Stimulated activated CD4-positive, alpha-beta T cell treated with anti-CD3 and anti-CD28 coated beads, Interleukin-15, amount 100 ng/mL, for 48 hours (primary cell): ENCODE results near the gene RAP1GAP2.
"Not testable (repeated sequence)": the region's sequence is repeated elsewhere in the genome, so short reads cannot be mapped to it uniquely, and the experiment has no call there.

ENCODE experiments used
- DNase-seq, 2 donors: peaks; one replicate each; pipeline ENCODE4 v3.0.0-alpha.2; 2020; ENCODE audit warnings: low read depth in 2 of 2

The RAP1GAP2 gene

GRCh38 chr17:3025421-3026124 lies 229.3 kb downstream of the RAP1GAP2 start:
- DNase-seq, result no peak

DNA sequence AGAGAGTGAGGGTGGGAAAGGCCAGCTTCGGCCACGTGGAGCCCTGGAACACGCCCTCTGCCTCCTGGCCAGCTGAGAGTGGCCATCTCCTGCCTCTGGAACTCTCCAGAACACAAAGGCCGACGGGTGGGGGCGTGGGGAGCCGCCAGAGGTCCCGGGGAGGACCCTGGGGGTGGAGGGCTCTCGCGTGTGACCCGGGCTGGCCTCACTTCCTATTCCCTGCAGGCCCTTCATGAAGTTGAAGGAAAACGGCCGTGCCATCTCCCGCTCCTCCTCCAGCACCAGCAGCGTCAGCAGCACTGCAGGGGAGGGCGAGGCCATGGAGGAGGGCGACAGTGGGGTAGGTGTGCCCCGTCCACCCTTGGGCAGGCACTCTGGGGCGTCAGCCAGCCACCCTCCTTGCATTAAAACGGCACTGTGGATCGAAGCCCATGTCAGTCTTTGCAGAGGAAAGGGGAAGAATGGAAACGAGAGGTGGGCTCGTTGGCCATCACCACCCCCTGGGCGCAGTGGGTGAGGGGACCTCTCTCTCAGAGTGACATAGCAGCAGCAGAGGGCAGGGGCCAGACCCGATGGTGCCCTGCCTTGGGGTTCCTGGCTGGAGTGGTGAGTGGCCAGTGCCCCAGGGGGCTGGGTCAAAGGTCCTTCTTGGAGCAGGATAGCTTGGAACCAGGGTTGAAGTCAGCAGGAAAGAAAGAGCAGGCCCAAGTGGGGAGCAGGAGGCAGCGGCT lies 230.1 kb downstream of the RAP1GAP2 start:
- DNase-seq, result no peak

DNA sequence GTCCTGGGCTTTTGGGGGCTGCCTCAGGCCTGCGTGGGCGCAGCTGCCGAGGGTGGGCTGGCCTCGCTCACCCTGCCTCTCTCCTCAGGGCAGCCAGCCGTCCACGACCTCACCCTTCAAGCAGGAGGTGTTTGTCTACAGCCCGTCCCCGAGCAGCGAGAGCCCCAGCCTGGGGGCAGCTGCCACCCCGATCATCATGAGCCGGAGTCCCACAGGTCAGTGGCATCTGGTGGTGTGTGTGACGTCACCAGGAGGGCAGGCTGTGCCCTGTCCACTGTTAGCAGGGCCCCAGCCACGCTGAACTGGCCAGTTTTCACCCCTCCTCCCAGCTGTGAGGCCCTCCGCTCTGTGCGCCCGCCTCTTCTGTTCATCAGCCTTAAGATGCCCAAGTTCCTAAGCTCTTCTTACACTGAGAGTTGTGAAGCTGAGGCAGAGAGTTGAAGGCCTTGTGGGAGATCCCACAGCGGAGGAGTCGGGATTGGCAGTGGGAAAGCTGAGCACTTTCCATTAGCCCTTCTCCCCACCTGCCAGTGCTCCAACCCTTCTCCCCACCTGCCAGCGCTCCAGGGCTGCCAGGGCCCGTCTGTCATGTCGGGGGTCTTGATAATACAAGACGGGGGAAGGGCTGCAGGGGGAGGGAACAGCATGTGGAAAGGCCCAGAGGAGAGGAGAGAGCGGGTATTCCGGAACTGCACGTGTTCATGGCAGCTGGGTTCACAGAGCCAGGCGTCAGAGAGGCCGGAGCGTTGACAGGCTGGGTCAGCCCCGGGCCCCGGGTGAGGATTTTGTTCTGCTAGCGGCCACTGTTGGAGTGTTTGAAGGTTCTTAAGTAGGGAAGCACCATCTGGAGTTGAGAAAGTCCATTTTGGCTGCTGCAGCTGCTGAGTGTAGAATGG lies 230.9 kb downstream of the RAP1GAP2 start:
- DNase-seq, result no peak

GRCh38 chr17:3027786-3028532 lies 231.7 kb downstream of the RAP1GAP2 start:
- no peak for DNase-seq

DNA sequence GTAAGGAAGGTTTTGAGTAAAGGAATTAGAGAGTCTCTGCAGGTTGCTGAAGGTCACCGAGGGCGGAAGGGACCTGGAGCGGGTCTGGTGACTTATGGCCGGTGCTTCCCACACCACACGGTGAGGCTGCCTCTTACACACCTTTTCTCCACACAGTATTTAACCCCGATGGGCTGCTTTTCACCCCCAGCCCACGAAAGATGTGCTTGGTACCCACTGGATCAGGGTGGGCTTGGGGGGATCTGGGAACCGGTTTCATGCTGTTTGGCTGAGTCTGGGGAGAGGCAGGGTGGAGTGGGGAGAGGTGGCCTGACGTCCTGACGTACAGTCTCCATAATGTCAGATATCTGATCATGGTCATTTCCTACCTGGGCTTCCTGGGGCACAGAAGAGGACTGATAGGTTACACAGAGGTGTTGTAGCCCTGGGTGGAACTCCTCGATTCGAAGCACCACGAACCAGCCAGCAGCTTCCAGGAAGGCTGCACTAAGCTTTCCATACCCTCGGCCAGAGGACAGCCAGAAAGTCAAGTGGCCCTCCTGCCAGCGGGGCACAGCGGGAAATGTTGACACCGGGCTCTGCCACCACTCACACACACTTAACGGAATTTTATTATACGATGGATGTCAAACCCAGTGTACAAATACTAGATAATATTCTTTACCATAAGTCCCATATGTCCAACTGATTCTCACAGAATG lies 233.1 kb downstream of the RAP1GAP2 start:
- DNase-seq, result no peak

- DNase-seq, result no peak
These were observed 233.9 kb downstream of the RAP1GAP2 start for GRCh38 chr17:3030096-3030495.

DNA sequence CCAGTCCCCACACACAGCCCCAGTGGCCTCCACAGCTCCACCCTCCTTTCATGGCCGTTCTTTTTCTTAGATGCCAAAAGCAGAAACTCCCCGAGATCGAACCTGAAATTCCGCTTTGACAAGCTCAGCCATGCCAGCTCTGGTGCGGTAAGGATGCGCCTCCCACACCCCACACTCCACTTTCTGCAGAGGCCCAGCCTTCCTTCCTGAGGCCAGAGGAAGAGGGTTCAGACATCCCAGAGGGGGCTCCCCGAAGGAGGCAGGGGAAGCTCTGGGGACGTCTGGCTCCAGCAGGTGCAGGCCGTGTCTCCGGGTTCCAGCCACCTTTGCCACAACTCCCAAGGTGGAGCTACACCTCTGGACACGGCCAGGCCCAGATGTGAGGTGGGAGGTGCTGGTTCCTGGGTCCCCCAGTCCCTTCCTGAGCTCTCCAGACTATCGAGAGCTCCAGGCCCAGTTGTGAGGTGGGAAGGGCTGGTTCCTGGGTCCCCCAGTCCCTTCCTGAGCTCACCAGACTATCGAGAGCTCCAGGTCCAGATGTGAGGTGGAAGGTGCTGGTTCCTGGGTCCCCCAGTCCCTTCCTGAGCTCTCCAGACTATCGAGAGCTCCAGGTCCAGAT lies 234.7 kb downstream of the RAP1GAP2 start:
- not testable (repeated sequence) for DNase-seq

GRCh38 chr17:3032258-3033247 lies 236.3 kb downstream of the RAP1GAP2 start:
- DNase-seq, result no peak

DNA sequence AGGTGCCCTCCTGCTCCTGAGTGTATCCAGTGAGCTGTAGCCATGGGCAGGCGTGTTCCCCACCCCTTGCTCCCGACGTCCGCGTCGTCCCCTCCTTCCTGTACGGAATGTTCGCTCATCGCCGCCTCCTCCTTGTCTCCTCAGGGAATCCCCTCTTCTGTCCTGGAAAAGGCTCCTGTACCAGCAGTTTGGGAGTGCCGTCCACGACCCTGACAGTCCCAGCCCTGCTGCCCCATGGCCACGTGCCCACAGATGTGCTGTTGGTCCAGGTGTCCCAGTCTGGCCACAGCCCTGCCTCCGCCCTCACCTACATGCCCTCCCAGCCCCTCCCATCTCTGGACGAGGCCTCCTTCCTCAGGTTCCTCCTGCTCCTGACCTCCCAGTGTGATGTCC lies 237.0 kb downstream of the RAP1GAP2 start:
- DNase-seq, result no peak

DNA sequence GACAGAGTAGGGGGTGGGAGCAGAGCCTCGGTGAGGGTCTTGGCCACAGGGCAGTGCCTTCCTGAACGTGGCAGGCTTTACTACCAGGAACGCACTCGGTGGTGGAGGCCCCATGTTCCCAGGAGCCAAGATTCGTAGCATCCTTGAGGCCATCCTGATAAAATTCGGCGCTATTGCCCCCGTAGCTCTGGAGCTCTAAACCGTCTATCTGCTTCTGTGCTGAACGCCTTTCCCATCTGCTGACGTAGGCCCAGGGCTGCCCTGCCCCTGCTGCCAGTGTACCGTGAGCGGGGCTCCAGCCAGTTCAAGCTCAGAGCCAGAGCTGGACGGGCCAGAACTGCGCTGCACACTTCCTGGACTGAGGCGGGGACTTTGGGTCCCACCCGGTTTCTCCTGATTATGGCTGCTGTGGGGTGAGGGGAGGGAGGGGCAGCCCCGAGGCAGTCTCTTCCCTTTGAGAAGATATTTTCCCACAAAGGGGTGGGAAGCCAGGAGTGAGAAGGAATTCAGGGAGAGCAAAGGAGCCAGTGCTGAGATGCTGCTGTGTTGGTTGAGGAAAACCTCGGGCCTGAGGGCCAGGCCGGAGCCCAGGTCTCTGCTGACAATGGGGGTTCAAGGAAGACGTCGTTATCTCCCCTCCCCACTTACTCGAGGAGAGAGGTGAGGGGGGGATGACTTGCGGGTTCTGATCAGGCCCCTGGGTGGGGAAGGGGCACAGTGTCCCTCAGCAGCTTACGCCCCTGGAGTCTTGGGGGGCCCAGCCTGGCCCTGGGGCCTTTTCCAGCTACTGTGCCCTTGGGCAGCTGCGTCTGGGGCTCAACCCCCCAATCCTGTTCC lies 237.7 kb downstream of the RAP1GAP2 start:
- no peak for DNase-seq

- no peak for DNase-seq
These were observed 238.3 kb downstream of the RAP1GAP2 start for GRCh38 chr17:3034578-3034920.

DNA sequence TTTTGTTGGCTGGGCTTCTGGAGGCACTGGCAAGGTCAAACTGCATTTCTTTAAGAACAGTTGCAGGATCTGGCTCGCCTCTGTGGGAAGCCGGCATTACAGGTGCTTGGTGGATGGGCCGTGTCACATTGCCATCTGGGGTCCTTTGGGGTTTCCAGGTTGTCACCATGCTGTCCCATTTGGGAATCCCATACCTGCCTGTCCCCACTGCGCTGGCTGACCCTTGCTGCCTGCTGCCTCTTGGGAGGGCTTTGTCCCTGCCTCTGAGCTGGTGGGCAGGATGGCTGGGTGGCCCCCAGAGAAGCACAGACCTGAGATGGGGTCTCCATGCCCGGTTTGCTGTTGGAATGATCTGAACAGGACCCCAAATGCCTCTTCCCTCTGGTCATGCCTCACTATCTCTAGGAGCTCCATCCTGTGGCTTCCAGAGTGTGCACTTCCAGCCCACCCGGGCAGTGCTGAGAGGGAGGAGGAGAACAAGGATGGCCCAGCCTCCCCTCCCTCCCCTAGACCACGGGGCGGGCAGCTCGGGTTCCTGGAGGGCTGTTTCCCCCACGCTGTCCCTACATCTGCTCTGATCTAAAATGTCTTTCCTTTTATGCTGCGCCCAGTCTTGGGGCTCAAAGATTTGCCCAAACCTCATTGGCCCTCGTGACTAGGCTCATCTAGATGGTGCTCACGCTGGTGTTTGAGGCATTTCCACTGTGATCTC lies 239.2 kb downstream of the RAP1GAP2 start:
- DNase-seq, result no peak

DNA sequence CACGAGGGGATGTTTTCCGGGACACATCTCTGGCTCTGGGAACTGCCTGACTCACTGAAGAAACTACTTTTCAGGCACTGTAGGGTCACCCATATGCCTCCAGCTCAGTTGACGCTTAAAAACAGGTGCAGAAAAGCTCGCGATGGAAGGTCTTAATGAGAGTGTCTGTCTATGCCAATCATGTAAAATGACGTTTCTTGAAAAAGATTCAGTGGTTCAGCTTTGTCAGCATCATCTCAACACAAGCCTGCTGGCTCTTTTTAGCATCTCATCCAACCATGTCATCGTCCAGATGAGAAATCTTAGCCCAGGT lies 239.7 kb downstream of the RAP1GAP2 start:
- no peak for DNase-seq

GRCh38 chr17:3036800-3037199 lies 240.6 kb downstream of the RAP1GAP2 start:
- no peak for DNase-seq

DNA sequence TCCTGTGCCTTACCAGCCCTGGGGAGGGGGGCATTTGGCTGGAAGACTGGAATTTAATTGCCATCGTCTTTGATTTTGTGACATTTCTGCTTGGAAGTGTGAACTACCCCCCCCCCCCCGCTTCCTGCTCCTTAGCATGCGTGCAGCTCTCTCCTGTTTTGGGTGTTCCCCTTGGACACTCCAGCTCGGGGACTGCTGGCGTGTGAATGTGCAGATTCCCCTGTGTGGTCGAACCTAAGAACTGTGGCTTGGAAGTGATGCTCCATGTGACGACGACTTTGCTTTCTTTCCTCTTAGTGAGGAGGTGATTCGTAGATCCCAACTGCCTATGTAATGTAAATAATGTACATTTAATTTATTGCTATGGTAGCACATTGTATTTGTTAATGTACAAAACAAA lies 241.0 kb downstream of the RAP1GAP2 start:
- DNase-seq, result no peak

GRCh38 chr17:3038941-3039340 lies 242.7 kb downstream of the RAP1GAP2 start:
- DNase-seq, result no peak

DNA sequence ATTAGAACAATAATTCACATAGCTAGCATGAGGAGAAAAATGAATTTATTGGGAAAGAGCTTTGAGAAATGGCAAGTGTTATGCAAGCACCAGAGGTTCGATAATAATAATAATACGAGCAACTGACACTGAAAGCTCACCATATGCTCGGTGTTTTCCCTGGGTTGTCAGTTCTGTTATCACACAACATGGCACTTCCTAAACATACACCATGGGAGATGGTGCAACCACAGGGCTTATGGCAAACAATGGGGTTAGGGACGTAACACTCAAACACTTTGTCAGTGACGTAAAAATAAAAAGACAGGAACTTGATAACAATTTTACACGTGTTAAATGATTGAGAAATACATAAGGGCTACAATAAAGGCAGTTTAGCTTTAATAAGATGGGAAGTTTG lies 243.5 kb downstream of the RAP1GAP2 start:
- no peak for DNase-seq

DNA sequence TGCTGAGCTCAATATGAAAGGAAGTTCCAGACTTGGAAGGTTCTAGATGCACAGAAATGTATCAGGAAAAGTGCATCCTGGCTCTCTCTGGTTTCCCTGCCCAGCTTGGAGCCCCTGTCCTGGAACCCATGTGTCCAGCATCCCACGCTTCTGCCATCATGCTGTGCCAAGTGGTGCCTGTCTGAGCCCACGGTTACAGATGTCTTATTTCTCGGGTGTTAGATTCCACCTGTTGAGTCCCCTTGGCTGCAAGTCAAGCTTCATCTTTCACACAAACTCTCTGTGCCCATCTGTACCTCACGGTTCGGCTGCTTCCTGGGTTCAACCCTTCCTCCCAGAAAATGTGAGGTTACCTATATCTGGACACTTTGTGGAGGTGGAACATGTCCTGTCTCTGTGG lies 244.6 kb downstream of the RAP1GAP2 start:
- no peak for DNase-seq
